Transverse colon (tissue), 4 donors: ENCODE results near the gene HDLBP. TPM values are rescaled to one million over a fixed set of nuclear protein-coding genes. Genes with fewer than 3 reads are reported as not detected.

Experiments used
- DNase-seq: peaks from one replicate; pipeline ENCODE4 v3.0.0-alpha.2; 2019
- H3K27ac ChIP-seq, 4 donors: fragments of 200-600 bp; sonication (generic); 2 replicates each; pipeline ENCODE4 v1.5.1; 2016 to 2018; ENCODE audit warnings: inconsistent platforms in 4 of 4
- H3K27me3 ChIP-seq: fragments of 200-600 bp; sonication (generic); 2 replicates; pipeline ENCODE4 v1.5.1; 2017; ENCODE audit warnings: inconsistent platforms
- H3K36me3 ChIP-seq, 4 donors: fragments of 200-600 bp; sonication (generic); 2 replicates each; pipeline ENCODE4 v1.5.1; 2017 to 2019; ENCODE audit warnings: inconsistent platforms in 4 of 4
- H3K4me1 ChIP-seq, 4 donors: fragments of 200-600 bp; sonication (generic); 2 replicates each; pipeline ENCODE4 v1.5.1; 2017 to 2020; ENCODE audit warnings: inconsistent platforms in 4 of 4
- H3K4me3 ChIP-seq, 4 donors: fragments of 200-600 bp; sonication (generic); 1 replicate in 1 of 4; 2 replicates in 3 of 4; pipeline versions ENCODE4 v1.5.1 to v1.6.1; 2017 to 2019; ENCODE audit warnings: inconsistent platforms in 4 of 4
- H3K9me3 ChIP-seq, 2 donors: fragments of 200-600 bp; sonication (generic); 2 replicates each; pipeline ENCODE4 v1.5.1; 2017 to 2019; ENCODE audit warnings: inconsistent platforms in 2 of 2
- EP300 ChIP-seq: sonication (generic); formaldehyde crosslinking; IDR thresholded peaks from one replicate; pipeline ENCODE4 v1.6.1; 2017; ENCODE audit warnings: antibody characterized with exemption, low read depth
- POLR2A ChIP-seq: fragments of 450-650 bp; IDR thresholded peaks from one replicate; pipeline ENCODE4 v1.6.1; 2016; ENCODE audit warnings: antibody characterized with exemption, mild to moderate bottlenecking, moderate library complexity
- POLR2AphosphoS5 ChIP-seq, 3 donors: sonication (generic); formaldehyde crosslinking; IDR thresholded peaks; one replicate each; pipeline ENCODE4 v1.6.1; 2016; ENCODE audit warnings: antibody characterized with exemption in 3 of 3
- WGBS, 2 donors: methylation state at CpG; one replicate each; pipeline ENCODE4 v1.1.5; 2018; ENCODE audit warnings: low coverage in 1 of 2; 5-methylcytosine and 5-hydroxymethylcytosine counted together
- in situ Hi-C, 4 donors: fragments of 200-750 bp; cut with MboI; loops; one replicate each; pipeline versions ENCODE4 v1.15.0 to v1.15.1; 2017; ENCODE audit warnings: low sequenced_read_pairs in 3 of 4, low pct_ligation_motif_present in 1 of 4, low pct_unique_long_range_greater_than_20kb in 1 of 4
- intact Hi-C: fragments of 100-400 bp; cut with DNase I; formaldehyde crosslinking; loops from one replicate; pipeline ENCODE4 v1.15.1; 2023; ENCODE audit warnings: low total_unique reads
- total RNA-seq, 4 donors: library from RNA; depleted of rRNA; stranded (reverse); fragments of >200 nt; gene quantifications; one replicate each; pipeline ENCODE4 v1.1.0, GENCODE V29; 2016
- TF ChIP-seq, protein P1 (sequence below), 5 experiments: fragments of 200-600 bp in 3 of 5; fragments of 450-650 bp in 2 of 5; sonication (generic) in 3 of 5; IDR thresholded peaks; 1 replicate in 2 of 5; 2 replicates in 3 of 5; pipeline ENCODE4 v1.5.1; 2016 to 2017; ENCODE audit warnings: antibody characterized with exemption in 5 of 5, inconsistent platforms in 3 of 5, mild to moderate bottlenecking in 2 of 5, moderate library complexity in 1 of 5

HDLBP gene
- total RNA-seq, 4 donors from 2014 or later = 168 to 1,885 (median 314) TPM

DNA sequence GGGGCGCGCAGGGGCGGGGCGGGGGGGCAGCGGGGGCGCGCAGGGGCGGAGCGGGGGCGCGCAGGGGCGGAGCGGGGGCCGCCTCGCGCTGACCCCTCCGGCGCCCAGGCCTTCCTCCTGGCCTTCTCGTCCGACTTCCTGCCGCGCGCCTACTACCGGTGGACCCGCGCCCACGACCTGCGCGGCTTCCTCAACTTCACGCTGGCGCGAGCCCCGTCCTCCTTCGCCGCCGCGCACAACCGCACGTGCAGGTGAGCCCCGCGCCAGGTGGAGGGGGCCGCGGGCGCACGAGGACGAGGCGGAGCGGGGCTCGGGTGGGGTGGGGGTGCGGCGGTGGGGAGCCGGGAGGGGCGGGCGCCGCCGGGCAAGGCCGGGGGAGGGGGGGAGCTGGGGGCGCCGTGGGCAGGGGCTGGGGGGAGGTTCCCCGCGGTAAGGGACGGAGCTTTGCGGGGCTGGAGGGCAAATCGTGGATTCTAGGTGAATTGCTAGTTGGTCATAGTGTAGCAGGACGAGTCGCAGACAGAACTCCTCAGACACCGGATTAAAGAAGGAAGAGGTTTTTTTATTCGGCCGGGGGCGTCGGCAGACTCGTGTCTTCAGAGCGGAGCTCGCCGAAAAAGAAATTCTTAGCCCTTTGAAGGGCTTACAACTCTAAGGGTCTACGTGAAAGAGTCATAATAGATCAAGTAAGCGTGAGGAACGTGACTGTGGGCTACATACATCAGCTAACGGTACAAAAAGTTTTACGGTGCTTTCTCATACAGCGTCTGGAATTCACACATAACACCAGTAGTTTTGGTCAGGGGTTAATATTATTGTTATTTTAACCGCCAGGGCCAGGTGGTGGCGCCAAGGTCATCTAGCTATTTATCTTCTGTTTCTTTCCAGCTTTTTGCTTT lies 97.1 kb downstream of the HDLBP start:
- TF ChIP-seq, protein P1, sequence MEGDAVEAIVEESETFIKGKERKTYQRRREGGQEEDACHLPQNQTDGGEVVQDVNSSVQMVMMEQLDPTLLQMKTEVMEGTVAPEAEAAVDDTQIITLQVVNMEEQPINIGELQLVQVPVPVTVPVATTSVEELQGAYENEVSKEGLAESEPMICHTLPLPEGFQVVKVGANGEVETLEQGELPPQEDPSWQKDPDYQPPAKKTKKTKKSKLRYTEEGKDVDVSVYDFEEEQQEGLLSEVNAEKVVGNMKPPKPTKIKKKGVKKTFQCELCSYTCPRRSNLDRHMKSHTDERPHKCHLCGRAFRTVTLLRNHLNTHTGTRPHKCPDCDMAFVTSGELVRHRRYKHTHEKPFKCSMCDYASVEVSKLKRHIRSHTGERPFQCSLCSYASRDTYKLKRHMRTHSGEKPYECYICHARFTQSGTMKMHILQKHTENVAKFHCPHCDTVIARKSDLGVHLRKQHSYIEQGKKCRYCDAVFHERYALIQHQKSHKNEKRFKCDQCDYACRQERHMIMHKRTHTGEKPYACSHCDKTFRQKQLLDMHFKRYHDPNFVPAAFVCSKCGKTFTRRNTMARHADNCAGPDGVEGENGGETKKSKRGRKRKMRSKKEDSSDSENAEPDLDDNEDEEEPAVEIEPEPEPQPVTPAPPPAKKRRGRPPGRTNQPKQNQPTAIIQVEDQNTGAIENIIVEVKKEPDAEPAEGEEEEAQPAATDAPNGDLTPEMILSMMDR (IDR thresholded peaks at IDR 0.05) = peak in 1 of 5 experiments; percentile 11
- no peak for TF ChIP-seq POLR2AphosphoS5 (IDR thresholded peaks at IDR 0.05)
- no peak for TF ChIP-seq EP300
- TF ChIP-seq POLR2A = no peak
- Histone ChIP-seq H3K9me3 (no peaks in the 10 kb centered on the region), H3K27ac (peak overlapping the region; percentile 39 to 67 (median 54)), H3K36me3 (no peaks in the 10 kb centered on the region), H3K4me3 (peak overlapping the region; percentile 23 to 57 (median 40)), H3K27me3 (no peaks in the 10 kb centered on the region), H3K4me1 (peaks cover 7 to 18% (median 11%) of the 10 kb centered on the region in 4 donors)
- intact Hi-C loops = no loop called here
- 2 to 3% methylated on average over 6 to 24 of the region's 83 CpGs for WGBS, 2 donors
- DNase-seq = peak; percentile 51
- in situ Hi-C loops = no loop called here

DNA sequence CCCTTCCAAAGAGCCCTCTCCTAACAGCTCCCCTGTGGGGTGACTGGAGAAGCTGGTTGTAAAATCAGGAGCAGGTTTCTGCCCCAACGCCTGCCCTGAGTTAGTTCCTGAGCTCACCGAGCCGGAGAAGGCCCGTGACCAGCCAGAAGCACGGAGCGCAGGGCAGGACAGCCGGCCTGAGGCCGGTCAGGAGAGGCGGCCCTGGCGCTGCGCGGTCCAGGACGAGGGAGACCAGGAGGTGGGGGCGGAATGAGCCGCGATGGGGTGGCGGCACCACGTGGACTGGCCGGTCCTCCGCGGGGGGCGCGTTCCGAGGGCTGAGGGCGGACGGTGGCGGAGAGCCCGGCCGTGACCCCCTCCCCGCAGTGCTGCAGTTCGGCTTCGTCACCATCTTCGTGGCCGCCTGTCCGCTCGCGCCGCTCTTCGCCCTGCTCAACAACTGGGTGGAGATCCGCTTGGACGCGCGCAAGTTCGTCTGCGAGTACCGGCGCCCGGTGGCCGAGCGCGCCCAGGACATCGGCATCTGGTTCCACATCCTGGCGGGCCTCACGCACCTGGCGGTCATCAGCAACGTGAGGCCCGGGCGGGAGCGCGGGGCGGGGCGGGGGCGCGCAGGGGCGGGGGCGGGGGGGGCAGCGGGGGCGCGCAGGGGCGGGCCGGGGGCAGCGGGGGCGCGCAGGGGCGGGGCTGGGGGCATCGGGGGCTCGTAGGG lies 98.0 kb downstream of the HDLBP start:
- H3K36me3 ChIP-seq = no peaks in the 10 kb centered on the region
- peak in 2 of 3 donors; percentile 29 to 44 for TF ChIP-seq POLR2AphosphoS5 (IDR thresholded peaks at IDR 0.05)
- TF ChIP-seq, protein P1 (IDR thresholded peaks at IDR 0.05) = peak in 1 of 5 experiments; percentile 27
- TF ChIP-seq POLR2A = no peak
- TF ChIP-seq EP300 = no peak
- DNase-seq = peak; percentile 68
- H3K27me3 ChIP-seq = no peaks in the 10 kb centered on the region
- H3K9me3 ChIP-seq = no peaks in the 10 kb centered on the region
- H3K27ac ChIP-seq = peak overlapping the region; percentile 80 to 85 (median 83)
- in situ Hi-C loops = no loop called here
- 1% methylated on average over 31 of the region's 77 CpGs; no CpG with 5 or more reads in 1 of the 2 donors for WGBS, 2 donors
- peak overlapping the region in 3 of 4 donors; percentile 6 to 48 (median 46) for H3K4me3 ChIP-seq
- intact Hi-C loops = no loop called here
- peaks cover 7 to 18% (median 11%) of the 10 kb centered on the region in 4 donors for H3K4me1 ChIP-seq

DNA sequence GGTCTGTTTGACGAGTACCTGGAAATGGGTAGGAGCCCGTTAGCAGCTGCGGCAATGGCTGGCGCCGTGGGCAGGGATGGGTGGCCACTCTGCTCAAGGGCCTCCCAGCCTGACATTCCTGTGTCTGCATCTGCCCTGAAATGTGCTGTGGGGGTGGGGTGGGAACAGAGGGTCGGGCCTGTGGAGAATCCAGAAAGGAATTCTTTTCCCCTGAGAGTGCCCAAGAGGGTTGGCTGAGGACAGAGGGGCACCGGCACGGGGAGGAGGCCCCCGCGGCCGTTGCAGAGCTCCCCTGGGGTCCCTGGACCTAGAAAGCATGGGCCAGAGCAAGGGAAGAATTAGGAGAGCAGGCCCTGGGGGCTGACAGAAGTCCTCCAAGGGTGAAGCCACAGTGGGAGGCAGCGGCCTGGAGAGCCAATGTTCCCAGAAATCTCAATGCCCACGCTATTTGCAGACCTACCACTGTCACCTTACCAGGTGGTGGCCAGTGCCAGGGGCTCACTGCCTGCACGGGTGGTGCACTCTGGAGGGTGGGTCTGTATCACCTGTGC lies 99.2 kb downstream of the HDLBP start:
- Histone ChIP-seq H3K27ac (peak overlapping the region in 1 of 4 donors; percentile 83), H3K9me3 (no peaks in the 10 kb centered on the region), H3K4me3 (no peak overlapping the region), H3K4me1 (peaks cover 7 to 18% (median 11%) of the 10 kb centered on the region in 4 donors), H3K36me3 (no peaks in the 10 kb centered on the region), H3K27me3 (no peaks in the 10 kb centered on the region)
- TF ChIP-seq POLR2AphosphoS5 (IDR thresholded peaks at IDR 0.05) (no peak), POLR2A (no peak), EP300 (no peak)
- TF ChIP-seq, protein P1 (IDR thresholded peaks at IDR 0.05) = no peak
- intact Hi-C loops = no loop called here
- WGBS, 2 donors = 0 to 54% methylated on average over 1 to 13 of the region's 14 CpGs
- DNase-seq = no peak
- in situ Hi-C loops = no loop called here

DNA sequence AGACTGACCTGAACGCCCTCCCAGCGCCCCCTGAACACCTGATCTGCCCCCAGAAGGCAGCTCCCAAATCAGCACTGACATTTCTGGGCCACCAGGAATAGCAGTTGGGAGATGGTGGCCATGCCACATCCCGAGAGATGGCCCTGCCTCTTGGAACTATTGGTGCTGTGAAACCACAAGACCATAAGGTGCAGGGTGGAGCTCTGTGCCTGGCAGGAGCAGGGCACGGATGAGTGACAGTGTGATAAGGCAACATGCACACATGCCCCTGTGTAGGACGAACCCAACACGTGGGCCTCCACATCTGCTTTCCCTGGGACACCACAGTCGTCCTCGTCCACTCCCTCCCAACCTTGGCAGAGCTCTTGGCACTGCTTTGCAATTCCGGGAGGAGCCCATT lies 100.1 kb downstream of the HDLBP start:
- no peak for DNase-seq
- no peaks in the 10 kb centered on the region for H3K36me3 ChIP-seq
- H3K4me1 ChIP-seq = peaks cover 7 to 18% (median 11%) of the 10 kb centered on the region in 4 donors
- H3K27me3 ChIP-seq = no peaks in the 10 kb centered on the region
- no peaks in the 10 kb centered on the region for H3K9me3 ChIP-seq
- in situ Hi-C loops (no loop called here), intact Hi-C loops (no loop called here)
- TF ChIP-seq, protein P1 (IDR thresholded peaks at IDR 0.05) = no peak
- TF ChIP-seq POLR2A = no peak
- no peak for TF ChIP-seq EP300
- no peak for TF ChIP-seq POLR2AphosphoS5 (IDR thresholded peaks at IDR 0.05)
- H3K4me3 ChIP-seq = no peak overlapping the region
- H3K27ac ChIP-seq = no peak overlapping the region
- WGBS, 2 donors = 47% methylated on average over 6 of the region's 9 CpGs; no CpG with 5 or more reads in 1 of the 2 donors
